ENCODE data around the gene CHD3.
A peak's percentile ranks its signal among the peaks of the same experiment; 100 is the strongest.
"Not testable (repeated sequence)": the region's sequence is repeated elsewhere in the genome, so short reads cannot be mapped to it uniquely, and the experiment has no call there.

The CHD3 gene

GRCh38 chr17:7849751-7850504 is 38.7 kb upstream of the CHD3 start:
- DNase-seq (ENCODE audit: low spot score) = no peak

DNA sequence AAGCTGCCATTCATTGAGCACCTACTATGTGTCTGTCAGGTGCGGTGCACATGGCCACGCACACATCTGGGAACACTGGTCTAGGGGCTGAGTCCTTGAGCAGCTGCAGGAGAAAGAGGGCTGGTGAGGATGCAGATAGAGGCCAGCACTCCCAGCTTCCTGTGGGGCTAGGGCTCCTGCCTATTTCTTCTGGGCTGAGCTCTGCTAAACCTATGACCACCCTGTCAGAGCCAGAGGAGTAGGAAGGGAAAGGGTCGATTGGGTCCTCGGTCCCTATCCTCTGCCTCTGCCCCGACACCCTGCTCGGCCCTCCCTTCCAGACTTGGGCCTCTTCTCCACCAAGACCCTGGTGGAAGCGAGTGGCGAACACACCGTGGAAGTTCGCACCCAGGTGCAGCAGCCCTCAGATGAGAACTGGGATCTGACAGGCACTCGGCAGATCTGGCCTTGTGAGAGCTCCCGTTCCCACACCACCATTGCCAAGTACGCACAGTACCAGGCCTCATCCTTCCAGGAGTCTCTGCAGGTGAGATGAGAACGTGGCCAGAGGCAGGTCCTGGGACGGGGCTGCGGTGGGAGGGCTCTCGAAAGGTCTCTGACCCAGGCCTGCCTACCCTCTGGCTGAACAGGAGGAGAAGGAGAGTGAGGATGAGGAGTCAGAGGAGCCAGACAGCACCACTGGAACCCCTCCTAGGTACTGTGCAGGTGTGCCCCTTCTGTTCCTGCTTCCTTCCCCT is 37.7 kb upstream of the CHD3 start:
- DNase-seq (ENCODE audit: low spot score) = no peak

- peak; percentile 89 for DNase-seq (ENCODE audit: low spot score)
Observed at GRCh38 chr17:7851438-7852261, 36.9 kb upstream of the CHD3 start.

DNA sequence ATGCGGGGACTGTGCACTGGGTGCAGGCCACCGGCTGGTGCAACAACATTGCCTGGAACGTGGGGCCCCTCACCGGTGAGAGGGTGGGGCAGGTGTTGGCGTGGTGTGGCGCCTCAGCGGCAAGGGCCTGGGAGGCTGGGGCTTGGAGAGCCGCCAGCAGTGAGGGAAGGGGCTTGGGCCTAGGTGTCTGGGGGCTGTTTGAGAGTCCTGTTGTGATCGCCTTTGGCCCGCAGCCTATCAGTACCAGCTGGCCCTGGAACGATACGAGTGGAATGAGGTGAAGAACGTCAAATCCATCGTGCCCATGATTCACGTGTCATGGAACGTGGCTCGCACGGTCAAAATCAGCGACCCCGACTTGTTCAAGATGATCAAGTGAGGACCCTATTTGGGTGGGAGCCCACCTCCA is 36.3 kb upstream of the CHD3 start:
- no peak for DNase-seq (ENCODE audit: low spot score)

DNA sequence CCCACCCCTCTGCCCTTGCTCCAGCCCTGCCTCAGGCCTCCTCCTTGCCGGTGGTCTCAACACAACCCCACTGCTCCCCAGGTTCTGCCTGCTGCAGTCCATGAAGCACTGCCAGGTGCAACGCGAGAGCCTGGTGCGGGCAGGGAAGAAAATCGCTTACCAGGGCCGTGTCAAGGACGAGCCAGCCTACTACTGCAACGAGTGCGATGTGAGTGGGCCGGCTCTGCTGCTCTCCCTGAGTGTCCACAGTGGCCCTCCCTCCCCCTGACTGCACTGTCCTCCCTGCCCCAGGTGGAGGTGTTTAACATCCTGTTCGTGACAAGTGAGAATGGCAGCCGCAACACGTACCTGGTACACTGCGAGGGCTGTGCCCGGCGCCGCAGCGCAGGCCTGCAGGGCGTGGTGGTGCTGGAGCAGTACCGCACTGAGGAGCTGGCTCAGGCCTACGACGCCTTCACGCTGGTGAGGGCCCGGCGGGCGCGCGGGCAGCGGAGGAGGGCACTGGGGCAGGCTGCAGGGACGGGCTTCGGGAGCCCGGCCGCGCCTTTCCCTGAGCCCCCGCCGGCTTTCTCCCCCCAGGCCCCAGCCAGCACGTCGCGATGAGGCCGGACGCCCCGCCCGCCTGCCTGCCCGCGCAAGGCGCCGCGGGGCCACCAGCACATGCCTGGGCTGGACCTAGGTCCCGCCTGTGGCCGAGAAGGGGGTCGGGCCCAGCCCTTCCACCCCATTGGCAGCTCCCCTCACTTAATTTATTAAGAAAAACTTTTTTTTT is 35.5 kb upstream of the CHD3 start:
- DNase-seq (ENCODE audit: low spot score) = no peak

DNA sequence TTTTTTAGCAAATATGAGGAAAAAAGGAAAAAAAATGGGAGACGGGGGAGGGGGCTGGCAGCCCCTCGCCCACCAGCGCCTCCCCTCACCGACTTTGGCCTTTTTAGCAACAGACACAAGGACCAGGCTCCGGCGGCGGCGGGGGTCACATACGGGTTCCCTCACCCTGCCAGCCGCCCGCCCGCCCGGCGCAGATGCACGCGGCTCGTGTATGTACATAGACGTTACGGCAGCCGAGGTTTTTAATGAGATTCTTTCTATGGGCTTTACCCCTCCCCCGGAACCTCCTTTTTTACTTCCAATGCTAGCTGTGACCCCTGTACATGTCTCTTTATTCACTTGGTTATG is 34.9 kb upstream of the CHD3 start:
- DNase-seq (ENCODE audit: low spot score) = no peak

- DNase-seq (ENCODE audit: low spot score) = no peak
Observed at GRCh38 chr17:7854078-7854777, 34.4 kb upstream of the CHD3 start.

- no peak for DNase-seq (ENCODE audit: low spot score)
Observed at GRCh38 chr17:7854851-7855659, 33.5 kb upstream of the CHD3 start, which contains the start of gene TMEM88. TMEM88 (plus strand) TSS chr17:7855066; CDS start chr17:7855075, 9 bp downstream.

GRCh38 chr17:7855660-7856010 is 33.0 kb upstream of the CHD3 start:
- DNase-seq (ENCODE audit: low spot score) = no peak

- DNase-seq (ENCODE audit: low spot score) = peak; percentile 56
Observed at GRCh38 chr17:7856011-7856810, 32.4 kb upstream of the CHD3 start.

- peak; percentile 100 for DNase-seq (ENCODE audit: low spot score)
Observed at GRCh38 chr17:7856811-7857712, 31.5 kb upstream of the CHD3 start, which contains the start of gene NAA38. NAA38 (minus strand) TSS chr17:7857559; CDS start chr17:7857463, 96 bp downstream.

DNA sequence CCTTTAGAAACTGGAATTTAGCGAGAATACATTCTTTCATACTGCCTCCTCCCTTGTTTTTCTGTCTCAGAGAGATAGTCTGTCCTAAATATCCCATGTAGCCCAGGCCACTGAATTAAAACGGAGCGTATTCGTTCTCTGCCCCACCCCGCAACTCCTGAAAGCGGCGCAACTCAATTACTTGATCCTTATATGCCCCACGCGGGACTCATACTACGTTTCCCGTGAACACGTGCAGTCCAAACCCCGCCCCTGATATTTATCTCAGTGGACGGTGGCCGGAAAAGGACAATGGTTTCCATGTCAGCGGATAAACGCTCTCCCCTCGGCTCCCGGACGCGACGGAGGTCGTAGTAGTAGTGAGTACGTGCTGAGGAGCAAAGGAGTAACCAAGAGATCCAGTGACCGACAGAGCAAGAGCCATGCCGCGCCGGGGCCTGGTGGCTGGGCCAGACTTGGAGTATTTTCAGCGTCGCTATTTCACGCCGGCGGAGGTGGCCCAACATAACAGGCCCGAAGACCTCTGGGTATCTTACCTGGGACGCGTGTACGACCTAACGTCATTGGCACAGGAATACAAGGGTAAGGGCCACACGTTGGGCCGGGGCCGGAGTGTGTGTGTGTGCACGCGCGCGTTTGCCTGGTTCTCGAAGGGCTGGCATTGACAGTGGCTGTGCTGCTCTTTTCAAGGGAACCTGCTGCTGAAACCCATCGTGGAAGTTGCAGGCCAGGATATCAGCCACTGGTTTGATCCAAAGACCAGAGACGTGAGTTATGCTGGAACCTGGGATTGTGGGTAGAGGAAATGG is 30.7 kb upstream of the CHD3 start, which contains the start of gene CYB5D1:
Gene CYB5D1 (plus strand): TSS at position 291 of the 809 bp plus-strand sequence. CDS start 132 bp downstream, at position 423.
- DNase-seq (ENCODE audit: low spot score) = peak; percentile 98

DNA sequence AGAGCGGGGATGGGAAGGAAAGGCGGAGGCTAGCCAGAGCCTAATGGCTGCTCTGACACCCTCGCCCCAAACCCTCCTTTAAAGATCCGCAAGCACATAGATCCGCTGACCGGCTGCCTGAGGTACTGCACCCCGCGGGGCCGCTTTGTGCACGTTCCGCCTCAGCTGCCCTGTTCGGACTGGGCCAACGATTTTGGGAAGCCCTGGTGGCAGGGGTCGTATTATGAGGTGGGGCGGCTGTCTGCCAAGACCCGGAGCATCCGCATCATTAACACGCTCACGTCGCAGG is 30.1 kb upstream of the CHD3 start:
- no peak for DNase-seq (ENCODE audit: low spot score)

DNA sequence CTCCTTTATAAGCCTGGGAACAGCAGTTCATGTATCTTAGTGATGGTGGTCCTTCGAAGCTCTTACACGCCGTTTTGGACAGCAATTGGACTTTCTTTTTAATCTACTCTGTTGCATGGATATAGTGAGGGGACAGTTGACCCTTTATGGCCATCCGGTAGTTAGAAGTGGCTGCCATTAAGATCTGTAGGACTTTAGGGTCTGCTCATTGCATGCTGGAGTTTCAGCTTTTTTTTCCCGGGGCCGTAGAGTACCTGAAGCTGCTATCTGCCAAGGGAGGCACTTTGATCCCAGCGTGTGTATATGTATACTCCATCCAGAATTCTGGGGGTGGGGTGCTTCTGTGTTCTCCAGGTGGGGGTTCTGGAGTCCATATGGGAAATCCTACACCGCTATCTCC is 29.6 kb upstream of the CHD3 start:
- no peak for DNase-seq (ENCODE audit: low spot score)

DNA sequence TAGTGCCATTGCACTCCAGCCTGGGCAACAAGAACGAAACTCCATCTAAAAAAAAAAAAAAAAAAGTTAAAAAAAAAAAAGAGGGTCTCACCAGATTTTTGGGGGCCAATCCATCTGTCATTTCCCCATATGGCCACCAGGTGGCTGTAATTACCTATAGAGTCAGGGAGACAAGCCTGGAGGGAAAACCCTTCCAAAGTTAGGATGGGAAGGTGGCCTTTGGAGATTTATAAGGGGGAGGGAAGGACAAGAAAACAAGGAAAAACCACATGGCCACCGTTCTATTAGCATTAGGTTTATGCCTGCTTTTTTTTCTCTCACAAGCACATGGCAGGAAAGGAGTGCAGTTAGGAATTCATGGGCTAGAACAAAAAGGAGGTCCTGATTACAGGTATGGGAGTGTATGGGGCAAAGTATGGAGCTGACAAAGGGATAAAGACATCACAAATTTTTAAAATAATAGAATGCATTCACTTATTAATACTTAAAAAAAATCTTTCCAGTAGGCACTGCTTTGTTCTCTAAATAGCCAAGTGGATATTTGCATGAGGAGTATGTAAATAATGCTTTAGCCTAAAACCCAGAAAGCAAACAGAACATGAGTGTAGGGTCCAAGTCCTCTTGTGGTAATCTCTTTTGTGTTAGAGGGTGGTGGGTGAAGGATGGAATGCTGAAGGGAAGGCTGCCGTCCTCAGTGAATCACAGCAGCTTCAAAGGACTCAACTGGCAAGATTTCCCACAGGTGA is 25.7 kb upstream of the CHD3 start:
- DNase-seq (ENCODE audit: low spot score) = peak; percentile 75

DNA sequence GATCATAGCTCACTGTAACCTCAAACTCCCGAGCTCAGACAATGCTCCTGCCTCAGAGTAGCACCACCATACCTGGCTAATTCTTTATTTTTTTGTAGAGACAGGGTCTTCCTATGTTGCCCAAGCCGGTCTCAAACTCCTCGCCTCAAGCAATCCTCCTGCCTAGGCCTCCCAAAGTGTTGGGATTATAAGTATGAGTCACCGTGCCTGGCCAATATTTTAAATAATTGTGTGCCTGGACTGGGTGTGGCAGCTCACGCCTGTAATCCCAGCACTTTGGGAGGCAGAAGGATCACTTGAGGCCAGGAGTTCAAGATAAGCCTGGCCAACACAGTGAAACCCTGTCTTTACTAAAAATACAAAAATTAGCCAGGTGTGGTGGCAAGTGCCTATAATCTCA is 24.2 kb upstream of the CHD3 start:
- DNase-seq (ENCODE audit: low spot score) = not testable (repeated sequence)

Data from SK-N-DZ (cell line).